WTC11 (cell line): ENCODE results near the gene DCP1B. TPM values are rescaled to one million over a fixed set of nuclear protein-coding genes. Genes with fewer than 3 reads are reported as not detected.

Source experiments
- ATAC-seq: fragments of 200-7000 bp; cut with Tn5 transposase; 2 replicates; pipeline ENCODE4 v1.10.0; 2021; ENCODE audit warnings: mild to moderate bottlenecking, moderate library complexity
- CTCF ChIA-PET: fragments of 300-600 bp; sonication (Branson Sonifier 250); formaldehyde crosslinking; loops from one replicate; lab custom pipeline; 2021; ENCODE audit warnings: antibody characterized with exemption; lab: Charles Lee
- POLR2A ChIA-PET: fragments of 350-600 bp; sonication (Branson Sonifier 250); formaldehyde crosslinking; loops from one replicate; lab custom pipeline; 2021; ENCODE audit warnings: antibody characterized with exemption; lab: Charles Lee
- DNase-seq: peaks from one replicate; pipeline ENCODE4 v3.0.0; 2021; ENCODE audit warnings: low spot score
- H3K27ac Mint-ChIP-seq: 2 replicates; pipeline ENCODE4 v1.8.0; 2021; ENCODE audit warnings: mixed read lengths
- H3K27me3 Mint-ChIP-seq: 2 replicates; pipeline ENCODE4 v1.8.0; 2021; ENCODE audit warnings: low read depth, mild to moderate bottlenecking, moderate library complexity, mixed read lengths
- H3K36me3 Mint-ChIP-seq: 2 replicates; pipeline ENCODE4 v1.8.0; 2021; ENCODE audit warnings: mixed read lengths
- H3K4me1 Mint-ChIP-seq: 2 replicates; pipeline ENCODE4 v1.8.0; 2022; ENCODE audit warnings: mixed read lengths
- H3K4me3 Mint-ChIP-seq: 2 replicates; pipeline ENCODE4 v1.8.0; 2021; ENCODE audit warnings: mild to moderate bottlenecking, moderate library complexity, mixed read lengths
- H3K9me3 Mint-ChIP-seq: 2 replicates; pipeline ENCODE4 v1.8.0; 2021; ENCODE audit warnings: mixed read lengths
- CREM ChIP-seq: sonication (generic); formaldehyde crosslinking; IDR thresholded peaks from 2 replicates; pipeline ENCODE4 v1.8.1; 2022; ENCODE audit warnings: mild to moderate bottlenecking, missing genetic modification reagents, moderate library complexity
- CTCF ChIP-seq: fragments of 200-600 bp; IDR thresholded peaks from 2 replicates; pipeline ENCODE4 v1.8.0; 2022; ENCODE audit warnings: antibody characterized with exemption
- ERG ChIP-seq: fragments of 250-450 bp; sonication (Bioruptor Pico); IDR thresholded peaks from 2 replicates; pipeline ENCODE4 v1.8.0; 2021; ENCODE audit warnings: mild to moderate bottlenecking
- ESRRA ChIP-seq: sonication (generic); formaldehyde crosslinking; IDR thresholded peaks from 2 replicates; pipeline ENCODE4 v1.8.1; 2022; ENCODE audit warnings: mild to moderate bottlenecking, missing genetic modification reagents, borderline replicate concordance
- GABPB1 ChIP-seq: sonication (generic); formaldehyde crosslinking; IDR thresholded peaks from 2 replicates; pipeline ENCODE4 v1.8.1; 2023; ENCODE audit warnings: mild to moderate bottlenecking, missing genetic modification reagents
- MLX ChIP-seq: sonication (generic); formaldehyde crosslinking; IDR thresholded peaks from 2 replicates; pipeline ENCODE4 v1.8.1; 2023; ENCODE audit warnings: mild to moderate bottlenecking, missing genetic modification reagents, moderate library complexity
- MYBL2 ChIP-seq: sonication (generic); formaldehyde crosslinking; IDR thresholded peaks from 2 replicates; pipeline ENCODE4 v1.8.1; 2023; ENCODE audit warnings: mild to moderate bottlenecking, moderate library complexity, missing genetic modification reagents
- NFE2L1 ChIP-seq: sonication (generic); formaldehyde crosslinking; IDR thresholded peaks from 2 replicates; pipeline ENCODE4 v1.8.1; 2023; ENCODE audit warnings: missing genetic modification reagents
- OVOL2 ChIP-seq: fragments of 250-450 bp; sonication (Bioruptor Pico); IDR thresholded peaks from 2 replicates; pipeline ENCODE4 v1.9.0; 2021; ENCODE audit warnings: mild to moderate bottlenecking, borderline replicate concordance
- SOX15 ChIP-seq: fragments of 250-450 bp; sonication (Bioruptor Pico); IDR thresholded peaks from 2 replicates; pipeline ENCODE4 v1.9.0; 2021; ENCODE audit warnings: mild to moderate bottlenecking
- SP1 ChIP-seq: sonication (generic); formaldehyde crosslinking; conservative IDR thresholded peaks from 2 replicates; pipeline ENCODE4 v1.8.1; 2022; ENCODE audit warnings: missing genetic modification reagents
- ZMAT4 ChIP-seq: fragments of 250-450 bp; sonication (Bioruptor Pico); IDR thresholded peaks from 2 replicates; pipeline ENCODE4 v1.9.0; 2021; ENCODE audit warnings: mild to moderate bottlenecking
- ZNF138 ChIP-seq: sonication (generic); formaldehyde crosslinking; conservative IDR thresholded peaks from 2 replicates; pipeline ENCODE4 v1.8.1; 2022; ENCODE audit warnings: mild to moderate bottlenecking, moderate library complexity, missing genetic modification reagents
- ZNF219 ChIP-seq: sonication (generic); formaldehyde crosslinking; IDR thresholded peaks from 2 replicates; pipeline ENCODE4 v1.8.0; 2023; ENCODE audit warnings: missing genetic modification reagents, mild to moderate bottlenecking, borderline replicate concordance
- ZNF423 ChIP-seq: fragments of 250-450 bp; sonication (Bioruptor Pico); IDR thresholded peaks from 2 replicates; pipeline ENCODE4 v2.1.2; 2022; ENCODE audit warnings: mild to moderate bottlenecking, moderate library complexity
- ZNF512 ChIP-seq: sonication (generic); formaldehyde crosslinking; IDR thresholded peaks from 2 replicates; pipeline ENCODE4 v1.8.1; 2022; ENCODE audit warnings: missing genetic modification reagents, borderline replicate concordance
- ZNF532 ChIP-seq: fragments of 250-450 bp; sonication (Bioruptor Pico); IDR thresholded peaks from 2 replicates; pipeline ENCODE4 v1.9.0; 2021; ENCODE audit warnings: mild to moderate bottlenecking, borderline replicate concordance
- total RNA-seq: library from RNA; stranded (reverse); gene quantifications from 3 replicates; pipeline ENCODE4 v1.2.3, GENCODE V29; 2021

Gene DCP1B
- total RNA-seq, 1 experiment from 2014 or later, result 25.1 TPM

- Mint-ChIP-seq H3K36me3 (peaks cover 30% of the 10 kb centered on the region), H3K9me3 (no peaks in the 10 kb centered on the region)
- TF ChIP-seq ZNF512, result no peak
- no peak for TF ChIP-seq MLX (CRISPR knock-in tag)
- no peak for TF ChIP-seq SP1 (CRISPR knock-in tag)
- TF ChIP-seq ZNF219 (CRISPR knock-in tag), result no peak
- TF ChIP-seq ZMAT4 (CRISPR knock-in tag), result no peak
- TF ChIP-seq CTCF, result no peak
- no peak for TF ChIP-seq NFE2L1 (CRISPR knock-in tag)
- no peak for TF ChIP-seq MYBL2 (CRISPR knock-in tag)
- TF ChIP-seq SOX15 (CRISPR knock-in tag), result no peak
- TF ChIP-seq ZNF423, result no peak
- no peak for TF ChIP-seq CREM (CRISPR knock-in tag)
- no peak for TF ChIP-seq ESRRA (CRISPR knock-in tag)
- no peak for TF ChIP-seq GABPB1 (CRISPR knock-in tag)
- no peak for TF ChIP-seq OVOL2
- TF ChIP-seq, all 79 proteins: peak for 0
- Mint-ChIP-seq H3K27me3 (no peaks in the 10 kb centered on the region), H3K4me3 (peak overlapping the region; percentile 34), H3K4me1 (peaks cover 46% of the 10 kb centered on the region), H3K27ac (0 out of 2 replicates have a peak overlapping the region, but pooled peaks have one; percentile 3)
- ChIA-PET CTCF (interaction anchor here (0.6 to 1.0 kb wide), 2 partner anchors 10 to 205 kb away, joined by 3 to 4 read pairs; partner anchors contain the start of gene DCP1B), POLR2A (interaction anchor here (1.3 kb wide), 1 partner anchor 10 kb away, joined by 3 read pairs; the partner anchor contains the start of gene DCP1B)
- no peak for DNase-seq
- 0 out of 2 replicates have a peak, but pooled peaks have one; percentile 39 for ATAC-seq
These were observed 9.7 kb downstream of the DCP1B start for GRCh38 chr12:1994429-1995143.

GRCh38 chr12:1993871-1994371 is 10.3 kb downstream of the DCP1B start:
- ChIA-PET CTCF (interaction anchor here (1.0 kb wide), 1 partner anchor 11 kb away, joined by 4 read pairs; the partner anchor contains the start of gene DCP1B), POLR2A (no interaction called here)

More at GRCh38 chr12:1993871-1994371, 10.3 kb downstream of the DCP1B start:
- DNase-seq, result no peak
- Mint-ChIP-seq H3K9me3 (no peaks in the 10 kb centered on the region), H3K4me1 (peaks cover 44% of the 10 kb centered on the region), H3K27ac (no peak overlapping the region), H3K27me3 (no peaks in the 10 kb centered on the region), H3K4me3 (no peak overlapping the region; the same call in 1 of the 2 replicates), H3K36me3 (peaks cover 33% of the 10 kb centered on the region)
- no peak for ATAC-seq
- 0 out of 2 replicates have a peak, but pooled peaks have one; percentile 33 for TF ChIP-seq GABPB1 (CRISPR knock-in tag)
- no peak for TF ChIP-seq ZNF532
- TF ChIP-seq ERG (CRISPR knock-in tag), result no peak
- TF ChIP-seq ZNF138 (CRISPR knock-in tag), result no peak
